Endothelial cell of umbilical vein (primary cell): ENCODE results near the gene RAP1GAP2. TPM values are rescaled to one million over a fixed set of nuclear protein-coding genes. Genes with fewer than 3 reads are reported as not detected.

Source experiments
- BruUV-seq: library from RNA; stranded (reverse); fragments of 400-500 nt; replicated peaks from 2 replicates; lab custom pipeline; 2021; lab: Mats Ljungman, UMichigan
- CTCF ChIA-PET: fragments of 300-600, 350-600 bp; sonication (Branson Sonifier 250); formaldehyde crosslinking; loops from one replicate; lab custom pipeline; 2021; ENCODE audit warnings: antibody characterized with exemption, inconsistent platforms; lab: Charles Lee
- POLR2A ChIA-PET: fragments of 300-600, 350-600 bp; sonication (Branson Sonifier 250); formaldehyde crosslinking; loops from one replicate; lab custom pipeline; 2021; ENCODE audit warnings: antibody characterized with exemption, inconsistent platforms; lab: Charles Lee
- DNase-seq: peaks from one replicate; pipeline ENCODE4 v3.0.0-alpha.2; 2011; ENCODE audit warnings: low read depth, low spot score
- FAIRE-seq: peaks from 2 replicates; lab custom pipeline; 2011; peaks lifted over from hg19 to GRCh38; lab: Jason Lieb, UNC
- H2AFZ ChIP-seq: 2 replicates; pipeline ENCODE4 v1.6.0; 2012; ENCODE audit warnings: low read depth, low read length, control low read depth, inconsistent platforms
- H3K27ac ChIP-seq: 2 replicates; pipeline ENCODE4 v1.5.1; 2011; ENCODE audit warnings: low read depth, mild to moderate bottlenecking, control low read depth, low read length, moderate library complexity; ENCODE audit not compliant: insufficient read depth
- H3K27me3 ChIP-seq, 2 experiments: 2 replicates each; pipeline versions ENCODE4 v1.6.0 to v1.6.1; 2011; ENCODE audit warnings: low read length in 2 of 2, mixed read lengths in 1 of 2; ENCODE audit not compliant: control insufficient read depth in 2 of 2, insufficient read depth in 2 of 2
- H3K36me3 ChIP-seq, 2 experiments: 2 replicates in 1 of 2; 3 replicates in 1 of 2; pipeline ENCODE4 v1.5.1; 2011; ENCODE audit warnings: low read length in 2 of 2, mild to moderate bottlenecking in 1 of 2, moderate library complexity in 1 of 2; ENCODE audit not compliant: control insufficient read depth in 2 of 2, insufficient read depth in 2 of 2; ENCODE audit errors: extremely low read depth in 1 of 2
- H3K4me1 ChIP-seq: 3 replicates; pipeline ENCODE4 v1.5.1; 2011; ENCODE audit warnings: mild to moderate bottlenecking, low read length; ENCODE audit not compliant: control insufficient read depth, insufficient read depth; ENCODE audit errors: extremely low read depth
- H3K4me2 ChIP-seq: 2 replicates; pipeline ENCODE4 v1.6.1; 2011; ENCODE audit warnings: low read length, control low read depth, mixed read lengths; ENCODE audit not compliant: insufficient read depth
- H3K4me3 ChIP-seq, 3 experiments: fragments of 200-600 bp in 1 of 3; sonication (generic), shearing (Covaris generic) in 1 of 3; replicated peaks in 1 of 3; 2 replicates each; pipeline ENCODE4 v1.5.1; 2011 to 2016; ENCODE audit warnings: control low read depth in 3 of 3, low read length in 3 of 3, mild to moderate bottlenecking in 2 of 3, inconsistent platforms in 1 of 3, low read depth in 1 of 3, moderate library complexity in 1 of 3; ENCODE audit not compliant: insufficient read depth in 1 of 3
- H3K79me2 ChIP-seq: 2 replicates; pipeline ENCODE4 v1.6.0; 2012; ENCODE audit warnings: low read length, inconsistent platforms; ENCODE audit not compliant: control insufficient read depth, insufficient read depth
- H3K9ac ChIP-seq: replicated peaks from 2 replicates; pipeline ENCODE3; 2011; ENCODE audit warnings: low read length, control low read depth; ENCODE audit not compliant: insufficient read depth; ENCODE audit errors: extremely low read depth
- H3K9me1 ChIP-seq: replicated peaks from 3 replicates; pipeline ENCODE4 v1.6.0; 2011; ENCODE audit warnings: mild to moderate bottlenecking, low read length; ENCODE audit not compliant: control insufficient read depth, insufficient read depth; ENCODE audit errors: extremely low read depth
- H3K9me3 ChIP-seq: replicated peaks from 2 replicates; pipeline ENCODE4 v1.5.1; 2012; ENCODE audit warnings: low read length, inconsistent platforms; ENCODE audit not compliant: control insufficient read depth, insufficient read depth
- H4K20me1 ChIP-seq: replicated peaks from 2 replicates; pipeline ENCODE3; 2011; ENCODE audit warnings: mild to moderate bottlenecking, low read length; ENCODE audit not compliant: control insufficient read depth, insufficient read depth; ENCODE audit errors: extremely low read depth
- CTCF ChIP-seq, 2 donors: IDR thresholded peaks; 1 replicate in 1 of 2; 2 replicates in 1 of 2; pipeline ENCODE4 v1.5.1; 2011; ENCODE audit warnings: low read length in 2 of 2, mild to moderate bottlenecking in 2 of 2, moderate library complexity in 2 of 2, control low read depth in 1 of 2, inconsistent platforms in 1 of 2, low read depth in 1 of 2; ENCODE audit not compliant: insufficient read depth in 1 of 2; ENCODE audit errors: extremely low read depth in 1 of 2
- EZH2 ChIP-seq: IDR thresholded peaks from 2 replicates; pipeline ENCODE4 v1.6.1; 2012; ENCODE audit warnings: borderline replicate concordance, low read depth, mild to moderate bottlenecking, moderate library complexity, low read length, inconsistent platforms; ENCODE audit not compliant: severe bottlenecking
- FOS ChIP-seq: IDR thresholded peaks from 2 replicates; pipeline ENCODE4 v1.6.1; 2011; ENCODE audit warnings: mild to moderate bottlenecking, low read length, moderate library complexity, borderline replicate concordance; ENCODE audit not compliant: insufficient read depth
- GATA2 ChIP-seq: IDR thresholded peaks from 2 replicates; pipeline ENCODE4 v1.7.0; 2011; ENCODE audit warnings: low read depth, mild to moderate bottlenecking, moderate library complexity, mixed read lengths, low read length; ENCODE audit not compliant: insufficient read length, insufficient read depth
- JUN ChIP-seq: IDR thresholded peaks from 2 replicates; pipeline ENCODE4 v1.6.1; 2011; ENCODE audit warnings: borderline replicate concordance, low read depth; ENCODE audit not compliant: insufficient read length, insufficient read depth
- MAX ChIP-seq: IDR thresholded peaks from 2 replicates; pipeline ENCODE4 v1.6.1; 2011; ENCODE audit not compliant: insufficient read depth, insufficient read length
- MYC ChIP-seq: IDR thresholded peaks from one replicate; pipeline ENCODE4 v1.6.1; 2011; ENCODE audit warnings: mild to moderate bottlenecking, low read depth, low read length
- POLR2A ChIP-seq: IDR thresholded peaks from 2 replicates; pipeline ENCODE4 v1.6.1; 2012; ENCODE audit warnings: low read depth, mild to moderate bottlenecking, control low read depth, low read length
- POLR2AphosphoS5 ChIP-seq: IDR thresholded peaks from 2 replicates; pipeline ENCODE4 v1.6.1; 2012; ENCODE audit warnings: low read depth, mild to moderate bottlenecking, control low read depth, low read length, moderate library complexity; ENCODE audit not compliant: insufficient read depth
- dilution Hi-C: fragments of 300-500 bp; cut with MboI; formaldehyde crosslinking; loops from one replicate; pipeline ENCODE4 v1.15.0; 2019; ENCODE audit warnings: low sequenced_read_pairs; ENCODE audit not compliant: extremely low pct_ligation_motif_present
- intact Hi-C: fragments of 100-400 bp; cut with micrococcal nuclease; formaldehyde crosslinking; loops from one replicate; pipeline ENCODE4 v1.10.0; 2022
- polyA plus RNA-seq, 4 experiments: library from polyadenylated mRNA; depleted of rRNA in 3 of 4; stranded (reverse) in 3 of 4; unstranded in 1 of 4; fragments of >200 nt; gene quantifications; 2 replicates each; pipeline versions ENCODE4 v1.2.1 to v1.2.3, GENCODE V29; 2011 to 2012; ENCODE audit warnings: missing spikeins in 1 of 4
- total RNA-seq: library from RNA; stranded (reverse); gene quantifications from 2 replicates; pipeline ENCODE4 v1.2.3, GENCODE V29; 2021

RAP1GAP2 gene
- total and polyA plus RNA-seq, 2 donors (not counting 3 experiments of a cell fraction or from before 2014, with no cell fraction given): 1.4 to 3.6 TPM

- H2AFZ ChIP-seq: no peak overlapping the region
- H4K20me1 ChIP-seq: no peaks in the 10 kb centered on the region
- H3K4me2 ChIP-seq: no peak overlapping the region
- ChIA-PET CTCF (interaction anchor here (0.6 to 1.0 kb wide), 2 partner anchors 10 to 25 kb away, joined by 3 read pairs; no protein-coding TSS in a partner anchor), POLR2A (no interaction called here)
- no peak for FAIRE-seq
- no peak for DNase-seq
- H3K9me3 ChIP-seq: no peaks in the 10 kb centered on the region
- no peaks in the 10 kb centered on the region for H3K79me2 ChIP-seq
- H3K9me1 ChIP-seq: no peaks in the 10 kb centered on the region
- dilution Hi-C loops: no loop called here
- no peak overlapping the region for H3K27ac ChIP-seq
- H3K9ac ChIP-seq: no peak overlapping the region
- peaks cover 2 to 4% of the 10 kb centered on the region in 2 experiments for H3K27me3 ChIP-seq
- no TSS peak for BruUV-seq
- no peak overlapping the region for H3K4me3 ChIP-seq
- TF ChIP-seq POLR2A: no peak
- no peak for TF ChIP-seq MYC
- TF ChIP-seq POLR2AphosphoS5: no peak
- TF ChIP-seq GATA2: no peak
- TF ChIP-seq EZH2: no peak
- no peak for TF ChIP-seq FOS
- no peak for TF ChIP-seq CTCF (IDR thresholded peaks at IDR 0.05; ENCODE audit: extremely low read depth in 1 of 2, insufficient read depth in 1 of 2, low read depth in 1 of 2, low read length in 2 of 2)
- TF ChIP-seq MAX: no peak
- no peak for TF ChIP-seq JUN
- H3K36me3 ChIP-seq: no peaks in the 10 kb centered on the region
- H3K4me1 ChIP-seq: no peaks in the 10 kb centered on the region
- intact Hi-C loops: no loop called here
Measured at GRCh38 chr17:2945299-2945698, 149.1 kb downstream of the RAP1GAP2 start.
